HepG2 (cell line): ENCODE results near the gene ZDHHC21. TPM values are rescaled to one million over a fixed set of nuclear protein-coding genes. Genes with fewer than 3 reads are reported as not detected.
A peak's percentile ranks its signal among the peaks of the same experiment; 100 is the strongest.

Experiments
- GABPB1 ChIP-seq: IDR thresholded peaks from 2 replicates; pipeline ENCODE4 v1.6.1; 2016; ENCODE audit warnings: mild to moderate bottlenecking, missing genetic modification reagents, moderate library complexity, missing compliant biosample characterization
- SRSF1 ChIP-seq: fragments of 200-400 bp; formaldehyde crosslinking; optimal IDR thresholded peaks from 2 replicates; pipeline ENCODE3; 2017; ENCODE audit warnings: mild to moderate bottlenecking, low read depth, low read length, moderate library complexity
- YEATS2 ChIP-seq: sonication (generic); formaldehyde crosslinking; IDR thresholded peaks from 2 replicates; pipeline ENCODE4 v1.4.0; 2020; ENCODE audit warnings: missing genetic modification reagents, borderline replicate concordance
- ZEB1 ChIP-seq: IDR thresholded peaks from 2 replicates; pipeline ENCODE4 v1.6.1; 2012; ENCODE audit warnings: mild to moderate bottlenecking, low read depth, inconsistent platforms; ENCODE audit not compliant: insufficient replicate concordance
- ZNF124 ChIP-seq: sonication (generic); formaldehyde crosslinking; IDR thresholded peaks from 2 replicates; pipeline ENCODE4 v1.4.0; 2020; ENCODE audit warnings: missing genetic modification reagents
- ZNF136 ChIP-seq: sonication (generic); formaldehyde crosslinking; IDR thresholded peaks from 2 replicates; pipeline ENCODE4 v1.8.1; 2022; ENCODE audit warnings: low read depth, mild to moderate bottlenecking, moderate library complexity, missing genetic modification reagents
- ZNF207 ChIP-seq: fragments of 450-650 bp; IDR thresholded peaks from 2 replicates; pipeline ENCODE4 v1.6.1; 2016; ENCODE audit warnings: antibody characterized with exemption, borderline replicate concordance
- ZNF329 ChIP-seq: sonication (generic); formaldehyde crosslinking; IDR thresholded peaks from 2 replicates; pipeline ENCODE4 v1.9.0; 2021; ENCODE audit warnings: low read depth, mild to moderate bottlenecking, missing genetic modification reagents
- ZNF333 ChIP-seq: sonication (generic); formaldehyde crosslinking; IDR thresholded peaks from 2 replicates; pipeline ENCODE4 v1.4.0; 2020; ENCODE audit warnings: mild to moderate bottlenecking, missing genetic modification reagents, borderline replicate concordance
- ZNF549 ChIP-seq: sonication (generic); formaldehyde crosslinking; IDR thresholded peaks from 2 replicates; pipeline ENCODE4 v1.5.0; 2020; ENCODE audit warnings: missing genetic modification reagents
- ZNF558 ChIP-seq: sonication (generic); formaldehyde crosslinking; IDR thresholded peaks from 2 replicates; pipeline ENCODE4 v1.9.0; 2022; ENCODE audit warnings: mild to moderate bottlenecking, missing genetic modification reagents, borderline replicate concordance
- ZNF746 ChIP-seq: sonication (generic); formaldehyde crosslinking; IDR thresholded peaks from 2 replicates; pipeline ENCODE4 v1.8.0; 2022; ENCODE audit warnings: mild to moderate bottlenecking, missing genetic modification reagents
- ZNF83 ChIP-seq: sonication (generic); formaldehyde crosslinking; IDR thresholded peaks from 2 replicates; pipeline ENCODE4 v1.4.0; 2020; ENCODE audit warnings: missing genetic modification reagents, mild to moderate bottlenecking, borderline replicate concordance
- ZSCAN12 ChIP-seq: sonication (generic); formaldehyde crosslinking; IDR thresholded peaks from 2 replicates; pipeline ENCODE4 v1.9.0; 2021; ENCODE audit warnings: mild to moderate bottlenecking, missing genetic modification reagents
- polyA plus RNA-seq, 8 experiments: library from polyadenylated mRNA; depleted of rRNA in 3 of 8; stranded (reverse) in 7 of 8; unstranded in 1 of 8; fragments of >200 nt; fragmentation: Illumina TruSeq in 4 of 8; extraction: Trizol in 4 of 8; gene quantifications; 2 replicates each; pipeline versions ENCODE4 v1.2.1 to v1.2.3, GENCODE V29; 2011 to 2016; ENCODE audit warnings: low read depth in 4 of 8, missing spikeins in 1 of 8, mixed read lengths in 1 of 8; ENCODE audit not compliant: insufficient read depth in 1 of 8
- total RNA-seq, 5 experiments: library from RNA; depleted of rRNA; stranded (reverse); fragments of >200 nt; fragmentation: Illumina TruSeq; extraction: Trizol; gene quantifications; 2 replicates each; pipeline ENCODE4 v1.2.3, GENCODE V29; 2016; ENCODE audit warnings: low read depth in 1 of 5
- TF ChIP-seq, protein P1 (sequence below): sonication (generic); formaldehyde crosslinking; IDR thresholded peaks from 2 replicates; pipeline ENCODE4 v1.9.0; 2021; ENCODE audit warnings: missing genetic modification reagents, borderline replicate concordance
- TF ChIP-seq, protein P2 (sequence below): IDR thresholded peaks from 2 replicates; pipeline ENCODE4 v1.6.1; 2016; ENCODE audit warnings: missing compliant biosample characterization, missing genetic modification reagents, borderline replicate concordance
- TF ChIP-seq, protein P3 (sequence below): conservative IDR thresholded peaks from 2 replicates; pipeline ENCODE4 v1.6.1; 2018; ENCODE audit warnings: missing genetic modification reagents
- TF ChIP-seq, protein P4 (sequence below): sonication (generic); formaldehyde crosslinking; IDR thresholded peaks from 2 replicates; pipeline ENCODE4 v1.8.0; 2022; ENCODE audit warnings: missing genetic modification reagents, low read depth, mild to moderate bottlenecking, borderline replicate concordance
- TF ChIP-seq, protein P5 (sequence below): sonication (generic); formaldehyde crosslinking; IDR thresholded peaks from 2 replicates; pipeline ENCODE4 v1.5.1; 2020; ENCODE audit warnings: mild to moderate bottlenecking, missing genetic modification reagents, moderate library complexity

The ZDHHC21 gene
- total and polyA plus RNA-seq, 2 of the 13 experiments (the other 11 are each of a cell fraction or from before 2014, with no cell fraction given) = 2.4 to 3.7 TPM

DNA sequence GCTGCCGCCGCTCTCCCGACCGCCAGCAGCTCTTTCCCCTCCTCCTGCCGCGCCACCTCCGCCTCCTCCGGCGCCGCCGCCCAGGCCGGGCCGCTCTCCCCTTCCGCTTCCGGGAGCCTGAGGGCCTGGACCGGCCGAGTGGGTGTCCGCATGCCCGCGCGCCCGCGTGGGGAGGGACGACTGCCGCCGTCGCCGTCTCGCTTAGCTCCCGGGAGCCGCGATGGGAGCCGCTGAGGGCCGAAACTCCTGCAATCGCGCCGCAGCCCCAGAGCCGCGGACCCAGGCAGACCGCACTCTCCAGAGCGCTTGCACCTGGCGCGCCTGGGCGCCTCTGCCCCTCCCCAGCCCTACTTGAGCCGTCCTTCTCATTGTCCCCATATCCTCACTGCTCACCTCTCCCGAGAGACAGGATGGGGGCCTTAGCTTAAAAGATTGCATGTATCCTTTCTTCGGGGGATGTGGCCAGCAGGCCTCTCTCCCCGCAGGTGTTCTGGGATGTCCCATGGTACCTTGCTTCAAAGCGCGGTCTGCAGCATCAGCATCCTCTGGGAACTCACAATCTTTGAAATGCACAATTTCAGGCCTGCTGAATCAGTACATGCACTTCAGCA, at the start of gene ZDHHC21 (continued):
- TF ChIP-seq, protein P1, sequence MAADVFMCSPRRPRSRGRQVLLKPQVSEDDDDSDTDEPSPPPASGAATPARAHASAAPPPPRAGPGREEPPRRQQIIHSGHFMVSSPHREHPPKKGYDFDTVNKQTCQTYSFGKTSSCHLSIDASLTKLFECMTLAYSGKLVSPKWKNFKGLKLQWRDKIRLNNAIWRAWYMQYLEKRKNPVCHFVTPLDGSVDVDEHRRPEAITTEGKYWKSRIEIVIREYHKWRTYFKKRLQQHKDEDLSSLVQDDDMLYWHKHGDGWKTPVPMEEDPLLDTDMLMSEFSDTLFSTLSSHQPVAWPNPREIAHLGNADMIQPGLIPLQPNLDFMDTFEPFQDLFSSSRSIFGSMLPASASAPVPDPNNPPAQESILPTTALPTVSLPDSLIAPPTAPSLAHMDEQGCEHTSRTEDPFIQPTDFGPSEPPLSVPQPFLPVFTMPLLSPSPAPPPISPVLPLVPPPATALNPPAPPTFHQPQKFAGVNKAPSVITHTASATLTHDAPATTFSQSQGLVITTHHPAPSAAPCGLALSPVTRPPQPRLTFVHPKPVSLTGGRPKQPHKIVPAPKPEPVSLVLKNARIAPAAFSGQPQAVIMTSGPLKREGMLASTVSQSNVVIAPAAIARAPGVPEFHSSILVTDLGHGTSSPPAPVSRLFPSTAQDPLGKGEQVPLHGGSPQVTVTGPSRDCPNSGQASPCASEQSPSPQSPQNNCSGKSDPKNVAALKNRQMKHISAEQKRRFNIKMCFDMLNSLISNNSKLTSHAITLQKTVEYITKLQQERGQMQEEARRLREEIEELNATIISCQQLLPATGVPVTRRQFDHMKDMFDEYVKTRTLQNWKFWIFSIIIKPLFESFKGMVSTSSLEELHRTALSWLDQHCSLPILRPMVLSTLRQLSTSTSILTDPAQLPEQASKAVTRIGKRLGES (CRISPR knock-in tag) = no peak
- no peak for TF ChIP-seq ZNF83
- no peak for TF ChIP-seq ZSCAN12
- TF ChIP-seq, protein P2, sequence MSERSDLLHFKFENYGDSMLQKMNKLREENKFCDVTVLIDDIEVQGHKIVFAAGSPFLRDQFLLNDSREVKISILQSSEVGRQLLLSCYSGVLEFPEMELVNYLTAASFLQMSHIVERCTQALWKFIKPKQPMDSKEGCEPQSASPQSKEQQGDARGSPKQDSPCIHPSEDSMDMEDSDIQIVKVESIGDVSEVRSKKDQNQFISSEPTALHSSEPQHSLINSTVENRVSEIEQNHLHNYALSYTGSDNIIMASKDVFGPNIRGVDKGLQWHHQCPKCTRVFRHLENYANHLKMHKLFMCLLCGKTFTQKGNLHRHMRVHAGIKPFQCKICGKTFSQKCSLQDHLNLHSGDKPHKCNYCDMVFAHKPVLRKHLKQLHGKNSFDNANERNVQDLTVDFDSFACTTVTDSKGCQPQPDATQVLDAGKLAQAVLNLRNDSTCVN (CRISPR knock-in tag) = no peak
- peak; percentile 73 for TF ChIP-seq YEATS2 (CRISPR knock-in tag)
- TF ChIP-seq, protein P3, sequence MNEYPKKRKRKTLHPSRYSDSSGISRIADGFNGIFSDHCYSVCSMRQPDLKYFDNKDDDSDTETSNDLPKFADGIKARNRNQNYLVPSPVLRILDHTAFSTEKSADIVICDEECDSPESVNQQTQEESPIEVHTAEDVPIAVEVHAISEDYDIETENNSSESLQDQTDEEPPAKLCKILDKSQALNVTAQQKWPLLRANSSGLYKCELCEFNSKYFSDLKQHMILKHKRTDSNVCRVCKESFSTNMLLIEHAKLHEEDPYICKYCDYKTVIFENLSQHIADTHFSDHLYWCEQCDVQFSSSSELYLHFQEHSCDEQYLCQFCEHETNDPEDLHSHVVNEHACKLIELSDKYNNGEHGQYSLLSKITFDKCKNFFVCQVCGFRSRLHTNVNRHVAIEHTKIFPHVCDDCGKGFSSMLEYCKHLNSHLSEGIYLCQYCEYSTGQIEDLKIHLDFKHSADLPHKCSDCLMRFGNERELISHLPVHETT (CRISPR knock-in tag) = no peak
- peak; percentile 33 for TF ChIP-seq ZEB1
- peak; percentile 73; the same call in 1 of the 2 replicates for TF ChIP-seq ZNF124 (CRISPR knock-in tag)
- no peak for TF ChIP-seq SRSF1
- TF ChIP-seq ZNF136 (CRISPR knock-in tag) = no peak
- peak; percentile 94 for TF ChIP-seq GABPB1
- TF ChIP-seq, protein P4, sequence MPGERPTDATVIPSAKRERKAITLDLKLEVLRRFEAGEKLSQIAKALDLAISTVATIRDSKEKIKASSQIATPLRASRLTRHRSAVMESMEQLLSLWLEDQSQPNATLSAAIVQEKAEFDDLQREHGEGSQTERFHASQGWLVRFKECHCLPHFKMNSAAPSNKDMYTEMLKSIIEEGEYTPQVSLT (CRISPR knock-in tag) = no peak
- 0 out of 2 replicates have a peak, but pooled peaks have one; percentile 42 for TF ChIP-seq ZNF746 (CRISPR knock-in tag)
- TF ChIP-seq ZNF329 (CRISPR knock-in tag) = no peak
- TF ChIP-seq ZNF333 (CRISPR knock-in tag) = no peak
- no peak for TF ChIP-seq ZNF207
- TF ChIP-seq ZNF549 (CRISPR knock-in tag) = no peak
- TF ChIP-seq, protein P5, sequence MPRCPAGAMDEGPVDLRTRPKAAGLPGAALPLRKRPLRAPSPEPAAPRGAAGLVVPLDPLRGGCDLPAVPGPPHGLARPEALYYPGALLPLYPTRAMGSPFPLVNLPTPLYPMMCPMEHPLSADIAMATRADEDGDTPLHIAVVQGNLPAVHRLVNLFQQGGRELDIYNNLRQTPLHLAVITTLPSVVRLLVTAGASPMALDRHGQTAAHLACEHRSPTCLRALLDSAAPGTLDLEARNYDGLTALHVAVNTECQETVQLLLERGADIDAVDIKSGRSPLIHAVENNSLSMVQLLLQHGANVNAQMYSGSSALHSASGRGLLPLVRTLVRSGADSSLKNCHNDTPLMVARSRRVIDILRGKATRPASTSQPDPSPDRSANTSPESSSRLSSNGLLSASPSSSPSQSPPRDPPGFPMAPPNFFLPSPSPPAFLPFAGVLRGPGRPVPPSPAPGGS = no peak
- TF ChIP-seq ZNF558 (CRISPR knock-in tag) = no peak
